Measurements from ENCODE around the gene CDKN2B-AS1.
"Not testable (repeated sequence)": the region's sequence is repeated elsewhere in the genome, so short reads cannot be mapped to it uniquely, and the experiment has no call there.

Gene CDKN2B-AS1

DNA sequence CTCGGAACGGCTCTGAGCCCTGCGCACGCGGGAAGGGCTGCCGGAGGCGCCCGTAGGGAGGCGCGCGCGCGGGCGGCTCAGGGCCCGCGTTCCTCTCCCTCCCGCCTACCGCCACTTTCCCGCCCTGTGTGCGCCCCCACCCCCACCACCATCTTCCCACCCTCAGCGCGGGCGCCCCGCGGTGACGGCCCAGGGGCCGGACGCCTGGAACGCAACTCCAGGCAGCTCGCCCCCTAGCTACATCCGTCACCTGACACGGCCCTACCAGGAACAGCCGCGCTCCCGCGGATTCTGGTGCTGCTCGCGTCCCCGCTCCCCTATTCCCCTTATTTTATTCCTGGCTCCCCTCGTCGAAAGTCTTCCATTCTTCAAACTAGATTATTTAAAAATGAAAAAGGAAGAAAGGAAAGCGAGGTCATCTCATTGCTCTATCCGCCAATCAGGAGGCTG, at the start of gene CDKN2B-AS1:
Gene CDKN2B-AS1, plus strand, starts transcription at position 236 of the 450 bp plus-strand sequence.
- DNase-seq (ENCODE audit: low read depth), result no peak

DNA sequence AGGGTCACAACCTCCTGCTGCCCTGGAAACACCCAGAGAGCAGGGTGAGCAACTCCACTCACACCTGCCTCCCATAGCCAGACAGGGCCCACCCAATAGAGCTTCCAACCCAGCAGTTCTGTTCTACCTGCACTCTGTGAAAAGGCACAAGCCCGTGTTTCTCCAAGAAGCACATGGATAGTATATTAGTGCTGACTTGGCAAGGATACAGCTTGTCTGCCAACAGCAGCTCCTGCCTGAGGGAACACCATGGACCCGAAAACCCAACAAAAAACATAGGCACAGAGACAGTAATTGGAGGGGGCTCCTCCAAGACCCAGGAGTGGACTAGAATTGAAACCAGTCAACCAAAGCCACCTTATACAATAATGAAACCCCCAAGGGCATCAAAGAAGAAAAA, 49.0 kb upstream of the CDKN2B-AS1 start:
- DNase-seq (ENCODE audit: low read depth), result no peak

DNA sequence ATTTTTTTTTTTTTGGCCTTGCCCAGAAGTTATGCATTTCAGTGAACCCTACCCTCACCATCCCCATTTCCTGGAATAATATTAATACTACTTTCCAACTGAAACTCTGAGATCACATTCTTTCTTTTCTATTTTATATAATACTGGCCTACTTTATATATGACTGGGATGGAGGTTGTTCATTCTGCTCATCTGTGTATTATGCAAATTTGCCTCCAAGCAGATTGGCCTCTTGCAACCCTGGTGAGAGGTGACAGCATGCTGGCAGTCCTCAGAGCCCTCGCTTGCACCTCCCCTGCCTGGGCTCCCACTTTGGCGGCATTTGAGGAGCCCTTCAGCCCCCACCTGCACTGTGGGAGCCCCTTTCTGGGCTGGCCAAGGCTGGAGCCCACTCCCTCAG, 35.8 kb upstream of the CDKN2B-AS1 start:
- DNase-seq (ENCODE audit: low read depth), result no peak

DNA sequence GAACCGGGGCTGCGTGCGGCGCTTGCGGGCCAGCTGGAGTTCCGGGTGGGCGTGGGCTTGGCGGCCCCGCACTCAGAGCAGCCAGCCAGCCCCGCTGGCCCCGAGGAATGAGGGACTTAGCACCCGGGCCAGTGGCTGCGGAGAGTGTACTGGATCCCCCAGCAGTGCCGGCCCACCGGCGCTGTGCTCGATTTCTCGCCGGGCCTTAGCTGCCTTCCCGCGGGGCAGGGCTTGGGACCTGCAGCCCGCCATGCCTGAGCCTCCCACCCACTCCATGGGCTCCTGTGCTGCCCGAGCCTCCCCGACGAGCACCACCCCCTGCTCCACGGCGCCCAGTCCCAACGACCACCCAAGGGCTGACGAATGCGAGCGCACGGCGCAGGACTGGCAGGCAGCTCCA, 35.3 kb upstream of the CDKN2B-AS1 start:
- DNase-seq (ENCODE audit: low read depth), result not testable (repeated sequence)

DNA sequence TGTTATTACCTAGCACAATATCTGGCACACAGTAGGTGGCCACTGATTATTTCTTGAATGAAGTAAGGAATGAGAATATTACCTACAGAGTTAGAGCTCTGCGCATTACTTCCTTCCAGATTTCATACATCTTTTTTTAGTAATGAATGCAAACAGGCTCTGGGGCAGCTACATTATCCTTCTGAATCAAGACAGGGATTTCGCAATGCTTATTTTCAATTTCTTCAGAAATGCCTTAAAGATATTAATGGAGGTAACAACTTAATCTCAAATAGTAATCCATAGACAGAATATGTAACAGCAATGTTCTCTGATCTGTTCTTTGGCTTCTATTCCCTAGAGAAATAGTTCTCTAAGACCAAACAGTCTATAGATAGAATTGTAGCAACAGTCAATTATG, 33.0 kb upstream of the CDKN2B-AS1 start:
- no peak for DNase-seq (ENCODE audit: low read depth)

DNA sequence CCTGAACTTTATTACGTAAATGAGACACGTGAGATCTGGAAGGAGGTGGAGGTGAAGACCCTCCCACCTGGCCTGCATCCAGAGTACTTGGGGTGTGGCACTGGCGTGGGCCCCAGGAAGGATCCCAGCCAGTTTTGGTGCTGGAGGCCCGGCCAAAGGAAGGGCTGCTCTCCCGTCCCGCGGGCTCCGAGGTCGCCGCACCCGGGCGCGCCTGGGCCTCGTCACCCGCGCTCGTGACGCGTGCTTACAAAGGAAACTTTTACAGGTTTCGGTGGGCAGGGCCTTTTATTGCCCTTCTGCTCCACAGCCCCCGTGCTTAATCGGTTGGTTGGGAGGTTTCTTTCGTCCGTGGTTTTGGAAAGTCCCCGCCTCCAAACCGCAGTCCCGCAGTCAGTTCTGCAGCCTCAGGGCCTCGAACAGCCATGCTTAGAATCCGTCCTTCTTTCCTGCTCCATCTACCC, 29.6 kb upstream of the CDKN2B-AS1 start:
- DNase-seq (ENCODE audit: low read depth), result no peak

DNA sequence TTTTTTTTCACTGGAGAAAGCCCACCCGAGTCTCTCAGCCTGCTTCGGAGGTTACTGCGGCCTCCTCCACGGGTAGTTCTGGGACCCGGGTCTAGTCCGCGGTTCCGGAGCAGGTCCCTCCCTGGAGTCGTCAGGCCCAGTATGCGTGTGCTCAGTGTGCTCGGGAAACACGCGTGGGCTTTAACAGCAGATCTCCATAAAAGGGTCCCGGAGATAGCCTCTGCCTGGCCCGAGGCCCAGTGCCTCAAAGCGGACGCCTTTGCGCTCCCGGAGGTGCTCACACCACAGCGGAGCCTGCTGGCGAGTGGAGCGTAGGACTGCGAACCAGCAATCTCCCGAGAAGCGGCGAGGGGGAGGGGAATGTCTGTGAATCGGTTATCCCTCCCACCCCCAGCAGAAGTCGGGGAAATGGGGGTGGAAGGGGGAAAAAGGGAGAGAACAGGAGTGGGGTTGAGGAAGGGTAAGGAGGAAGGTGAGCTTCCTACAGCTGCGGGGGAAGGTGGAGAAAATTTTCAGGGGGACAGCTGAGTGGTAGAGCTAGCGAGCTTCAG, 29.1 kb upstream of the CDKN2B-AS1 start:
- DNase-seq (ENCODE audit: low read depth), result no peak

DNA sequence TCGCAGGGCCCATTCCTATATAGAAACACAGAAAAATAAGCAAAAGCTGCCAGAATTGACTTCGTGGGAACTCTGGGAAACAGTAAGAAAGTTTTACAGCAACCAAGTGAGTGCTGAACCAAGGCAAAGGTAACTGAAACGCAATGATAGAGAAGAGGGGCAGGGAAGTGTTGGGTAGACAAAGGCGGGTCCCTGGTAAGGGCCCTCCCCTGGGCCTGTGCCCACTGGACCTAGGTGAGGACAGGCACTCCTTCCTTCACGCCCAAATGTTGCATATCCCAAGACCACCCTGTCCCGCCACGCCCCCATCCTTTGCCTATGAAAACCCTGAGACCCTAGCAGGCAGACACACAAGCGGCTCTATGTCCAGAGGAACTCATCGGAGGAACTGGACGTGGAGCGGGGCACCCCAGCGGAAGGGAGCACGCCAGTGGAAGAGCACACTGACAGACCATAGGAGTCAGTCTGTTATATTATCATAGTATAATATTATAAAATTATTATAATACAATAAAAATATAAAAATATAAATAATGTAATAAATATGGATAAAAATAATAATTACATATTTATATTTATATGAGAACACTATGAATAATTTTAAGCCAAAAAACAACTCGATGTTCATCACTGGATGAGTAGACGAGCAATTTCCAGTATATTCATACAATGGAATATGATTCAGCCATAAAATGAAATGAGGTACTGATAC, 28.3 kb upstream of the CDKN2B-AS1 start:
- no peak for DNase-seq (ENCODE audit: low read depth)

DNA sequence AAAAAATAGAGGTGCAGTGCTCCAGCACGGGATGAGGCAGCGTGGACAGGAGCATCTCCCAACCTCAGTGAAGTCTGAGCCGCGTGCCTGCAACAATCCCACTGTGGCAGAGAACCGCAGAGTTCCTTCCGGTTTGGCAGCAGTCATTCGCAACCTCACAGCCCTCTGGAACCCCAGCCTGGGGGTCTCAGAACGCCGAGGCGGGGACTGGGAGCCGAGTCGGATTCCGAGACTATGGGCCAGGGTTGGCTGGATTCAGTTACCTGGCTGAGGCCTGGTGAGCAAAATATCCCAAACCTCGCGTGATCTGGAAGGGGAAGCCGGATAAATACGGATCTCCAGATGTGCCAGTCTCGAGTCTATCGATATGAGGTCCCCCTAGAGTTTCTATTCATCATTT, 27.4 kb upstream of the CDKN2B-AS1 start:
- no peak for DNase-seq (ENCODE audit: low read depth)

DNA sequence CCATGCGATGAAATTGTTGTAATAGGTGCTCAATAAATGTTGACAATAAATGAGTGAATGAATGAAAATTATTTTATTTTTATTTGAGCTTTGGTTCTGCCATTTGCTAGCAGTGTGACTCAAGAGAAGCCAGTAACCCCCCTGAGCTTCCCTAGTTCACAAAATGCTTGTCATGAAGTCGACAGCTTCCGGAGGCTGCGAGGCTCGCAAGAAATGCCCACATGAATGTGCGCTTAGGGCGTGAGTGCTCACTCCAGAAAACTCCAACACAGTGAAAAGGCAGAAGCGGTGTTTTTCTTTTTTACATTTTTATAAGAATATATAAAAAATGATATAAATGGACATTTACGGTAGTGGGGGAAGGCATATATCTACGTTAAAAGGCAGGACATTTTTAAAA, 26.9 kb upstream of the CDKN2B-AS1 start:
- DNase-seq (ENCODE audit: low read depth), result no peak

DNA sequence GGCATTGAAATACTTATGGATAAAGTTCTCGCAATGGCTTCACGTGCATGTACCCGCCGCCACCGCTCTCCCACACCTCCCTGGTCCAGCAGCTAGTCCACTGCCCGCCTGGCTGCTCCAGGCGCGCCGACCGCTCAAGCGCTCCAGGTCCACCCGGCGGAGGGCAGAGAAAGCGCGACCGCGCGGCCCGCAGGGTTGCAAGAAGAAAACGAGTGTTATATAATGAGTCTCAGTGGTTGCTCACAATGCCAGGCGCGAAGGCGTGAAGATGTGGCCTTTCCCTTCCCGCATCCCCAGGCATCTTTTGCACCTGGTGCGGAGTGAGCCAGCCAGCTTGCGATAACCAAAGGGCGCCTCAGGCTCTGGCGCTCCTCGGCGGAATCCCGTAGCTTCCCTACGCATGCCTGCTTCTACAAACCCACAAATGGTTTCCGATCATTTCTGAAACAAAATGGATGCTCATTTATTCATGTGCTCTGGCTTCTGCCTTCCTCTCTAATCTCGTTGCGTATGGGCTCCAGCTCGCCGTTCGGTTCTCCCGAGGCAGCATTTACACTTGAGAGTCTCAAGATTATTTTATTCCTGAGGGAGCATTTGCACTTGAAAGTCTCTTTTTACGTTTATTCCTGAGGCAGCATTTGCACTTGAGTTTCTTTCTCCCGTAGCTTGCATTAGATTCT, 26.1 kb upstream of the CDKN2B-AS1 start:
- no peak for DNase-seq (ENCODE audit: low read depth)

DNA sequence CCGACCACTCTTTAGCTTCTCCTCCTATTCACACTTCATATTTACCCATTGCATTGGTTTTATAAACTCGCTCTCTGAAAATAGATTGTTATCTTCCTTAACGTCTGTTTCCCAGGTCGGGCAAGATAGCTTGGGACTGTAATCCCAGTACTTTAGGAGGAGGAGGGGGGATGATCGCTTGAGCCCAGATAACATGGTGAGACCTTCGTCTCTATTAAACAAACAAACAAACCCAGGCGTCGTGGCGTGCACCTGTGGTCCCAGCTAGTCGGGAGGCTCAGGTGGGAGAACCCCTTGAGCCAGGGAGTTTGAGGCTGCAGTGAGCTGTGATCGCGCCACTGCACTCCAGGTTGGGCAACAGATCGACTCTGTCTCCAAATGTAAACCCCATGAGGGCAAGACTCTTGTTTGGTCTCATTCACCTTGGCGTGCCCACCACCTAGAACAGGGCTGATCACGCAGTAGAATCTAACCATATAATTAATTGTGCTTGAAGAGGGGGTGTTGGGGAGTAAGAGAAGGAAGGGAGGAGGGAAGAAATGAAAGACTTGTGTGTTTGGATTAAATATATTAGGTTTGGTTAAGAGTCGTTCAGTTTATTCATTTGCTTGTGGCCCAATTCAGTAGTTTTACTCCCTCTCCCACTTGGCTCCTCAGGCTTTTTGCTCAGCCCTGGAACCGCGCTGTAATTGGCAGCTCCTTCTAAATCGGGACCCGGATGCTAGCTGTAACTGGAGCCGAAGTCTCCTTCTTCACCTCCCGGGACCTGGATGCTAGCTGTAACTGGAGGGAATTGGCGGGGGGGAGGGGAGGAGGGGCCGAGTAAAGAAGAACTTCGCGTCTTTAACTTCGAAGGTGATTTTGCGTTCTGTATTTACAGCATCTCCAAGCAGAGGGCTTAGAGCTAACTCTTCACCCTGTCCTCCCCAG, 25.3 kb upstream of the CDKN2B-AS1 start:
- no peak for DNase-seq (ENCODE audit: low read depth)

DNA sequence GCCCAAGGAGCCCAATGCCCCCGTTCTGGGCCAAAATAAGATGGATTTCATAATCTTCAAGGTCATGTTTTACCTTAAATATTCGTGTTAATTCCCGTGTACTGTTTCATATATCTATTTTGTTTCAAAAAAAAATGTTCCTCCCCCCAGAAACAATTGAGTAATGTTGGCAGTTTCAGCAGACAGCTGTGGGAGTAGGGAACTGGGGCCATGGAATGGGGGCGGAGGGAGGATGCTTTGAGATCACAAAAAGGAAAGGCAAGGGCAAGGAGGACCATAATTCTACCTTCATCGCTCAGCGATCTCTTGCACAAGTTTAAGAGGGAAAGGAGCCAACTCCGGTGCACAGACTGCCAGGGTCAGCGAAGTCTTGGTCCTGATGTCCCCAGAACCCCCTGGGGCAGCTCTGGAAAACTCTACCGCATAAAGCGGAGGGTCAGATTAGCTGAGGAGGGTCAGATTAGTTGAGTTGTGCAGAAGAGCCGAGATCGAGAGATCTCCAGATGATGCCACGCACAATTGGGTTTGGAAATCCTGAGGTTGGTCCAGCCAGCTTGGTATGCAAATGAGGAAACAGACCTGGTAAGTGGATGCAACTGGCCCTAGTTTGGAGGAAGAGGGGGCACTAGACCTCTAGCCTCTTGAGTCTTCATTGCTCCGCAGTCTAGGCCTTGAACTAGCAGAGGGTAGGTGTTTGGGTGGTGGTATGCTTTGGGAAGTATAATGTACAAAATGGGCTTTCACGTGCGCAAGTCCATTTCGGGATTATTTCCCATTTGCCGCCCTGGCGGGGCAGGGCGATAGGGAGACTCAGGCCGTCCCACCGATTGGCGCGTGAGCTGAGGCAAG, 24.4 kb upstream of the CDKN2B-AS1 start:
- DNase-seq (ENCODE audit: low read depth), result no peak

DNA sequence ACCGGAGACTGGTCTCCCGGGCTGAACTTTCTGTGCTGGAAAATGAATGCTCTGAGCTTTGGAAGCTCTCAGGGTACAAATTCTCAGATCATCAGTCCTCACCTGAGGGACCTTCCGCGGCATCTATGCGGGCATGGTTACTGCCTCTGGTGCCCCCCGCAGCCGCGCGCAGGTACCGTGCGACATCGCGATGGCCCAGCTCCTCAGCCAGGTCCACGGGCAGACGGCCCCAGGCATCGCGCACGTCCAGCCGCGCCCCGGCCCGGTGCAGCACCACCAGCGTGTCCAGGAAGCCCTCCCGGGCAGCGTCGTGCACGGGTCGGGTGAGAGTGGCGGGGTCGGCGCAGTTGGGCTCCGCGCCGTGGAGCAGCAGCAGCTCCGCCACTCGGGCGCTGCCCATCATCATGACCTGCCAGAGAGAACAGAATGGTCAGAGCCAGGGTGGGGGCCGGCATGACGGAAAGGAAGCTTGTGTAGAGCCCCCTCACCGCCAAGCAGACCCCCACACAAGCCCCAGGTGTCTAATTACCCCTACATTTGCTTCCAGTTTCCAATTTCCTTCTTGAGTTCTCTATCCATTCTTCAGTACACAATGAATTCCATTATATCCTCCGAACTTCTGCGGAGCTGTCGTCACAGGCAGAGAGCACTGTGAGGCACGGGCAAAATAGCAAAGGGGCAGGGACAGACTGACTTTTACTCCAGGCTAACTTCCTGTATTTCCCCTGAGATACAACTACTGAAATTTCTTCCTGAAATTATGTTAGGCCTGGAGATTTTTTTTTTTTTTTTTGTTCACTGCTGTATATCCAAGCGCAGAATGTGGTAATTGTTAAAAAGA, 23.6 kb upstream of the CDKN2B-AS1 start:
- no peak for DNase-seq (ENCODE audit: low read depth)

DNA sequence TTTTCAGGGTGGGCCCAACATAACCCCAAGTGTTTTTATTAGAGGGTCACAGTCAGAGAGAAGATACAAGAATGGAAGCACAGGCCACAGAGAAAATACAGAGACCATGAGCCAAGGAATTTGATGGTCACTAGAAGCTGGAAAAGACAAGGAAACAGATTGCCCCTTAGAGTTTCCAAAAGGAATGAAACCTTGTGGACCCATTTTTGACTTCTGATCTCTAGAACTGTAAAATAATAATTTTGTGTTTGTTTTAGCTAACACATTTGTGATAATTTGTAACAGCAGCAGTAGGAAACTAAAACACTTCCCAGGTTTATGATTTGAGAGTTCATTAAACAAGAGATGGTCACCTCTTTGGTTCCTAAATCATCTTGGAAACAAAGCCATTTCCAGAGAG, 22.2 kb upstream of the CDKN2B-AS1 start:
- DNase-seq (ENCODE audit: low read depth), result no peak

DNA sequence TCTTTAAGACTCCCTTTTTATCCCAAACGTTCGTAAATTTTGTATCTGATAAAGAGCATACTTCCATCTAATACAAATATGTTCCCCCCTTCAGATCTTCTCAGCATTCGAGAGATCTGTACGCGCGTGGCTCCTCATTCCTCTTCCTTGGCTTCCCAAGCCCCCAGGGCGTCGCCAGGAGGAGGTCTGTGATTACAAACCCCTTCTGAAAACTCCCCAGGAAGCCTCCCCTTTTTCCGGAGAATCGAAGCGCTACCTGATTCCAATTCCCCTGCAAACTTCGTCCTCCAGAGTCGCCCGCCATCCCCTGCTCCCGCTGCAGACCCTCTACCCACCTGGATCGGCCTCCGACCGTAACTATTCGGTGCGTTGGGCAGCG, 20.3 kb upstream of the CDKN2B-AS1 start:
- DNase-seq (ENCODE audit: low read depth), result no peak

DNA sequence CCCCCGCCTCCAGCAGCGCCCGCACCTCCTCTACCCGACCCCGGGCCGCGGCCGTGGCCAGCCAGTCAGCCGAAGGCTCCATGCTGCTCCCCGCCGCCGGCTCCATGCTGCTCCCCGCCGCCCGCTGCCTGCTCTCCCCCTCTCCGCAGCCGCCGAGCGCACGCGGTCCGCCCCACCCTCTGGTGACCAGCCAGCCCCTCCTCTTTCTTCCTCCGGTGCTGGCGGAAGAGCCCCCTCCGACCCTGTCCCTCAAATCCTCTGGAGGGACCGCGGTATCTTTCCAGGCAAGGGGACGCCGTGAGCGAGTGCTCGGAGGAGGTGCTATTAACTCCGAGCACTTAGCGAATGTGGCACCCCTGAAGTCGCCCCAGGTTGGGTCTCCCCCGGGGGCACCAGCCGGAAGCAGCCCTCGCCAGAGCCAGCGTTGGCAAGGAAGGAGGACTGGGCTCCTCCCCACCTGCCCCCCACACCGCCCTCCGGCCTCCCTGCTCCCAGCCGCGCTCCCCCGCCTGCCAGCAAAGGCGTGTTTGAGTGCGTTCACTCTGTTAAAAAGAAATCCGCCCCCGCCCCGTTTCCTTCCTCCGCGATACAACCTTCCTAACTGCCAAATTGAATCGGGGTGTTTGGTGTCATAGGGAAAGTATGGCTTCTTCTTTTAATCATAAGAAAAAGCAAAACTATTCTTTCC, 19.7 kb upstream of the CDKN2B-AS1 start:
- DNase-seq (ENCODE audit: low read depth), result no peak

DNA sequence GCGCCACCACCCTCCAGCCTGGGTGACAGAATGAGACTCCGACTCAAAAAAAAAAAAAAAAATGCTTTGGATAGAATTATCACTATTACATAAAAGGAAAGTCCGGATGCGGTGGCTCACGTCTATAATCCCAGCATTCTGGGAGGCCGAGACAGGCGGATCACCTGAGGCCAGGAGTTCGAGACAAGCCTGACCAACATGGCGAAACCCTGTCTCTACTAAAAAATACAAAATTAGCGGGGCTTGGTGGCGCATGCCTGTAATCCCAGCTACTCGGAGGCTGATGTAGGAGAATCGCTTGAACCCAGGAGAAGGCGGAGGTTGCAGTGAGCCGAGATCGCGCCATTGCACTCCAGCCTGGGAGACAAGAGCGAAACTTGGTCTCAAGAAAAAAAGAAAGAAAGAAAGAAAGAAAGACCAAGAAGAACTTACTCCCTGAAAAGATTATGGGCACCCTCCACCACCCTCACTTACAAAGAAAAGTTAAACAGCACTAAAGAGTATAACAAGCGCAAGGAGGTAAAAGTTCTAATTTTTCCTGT, 18.2 kb upstream of the CDKN2B-AS1 start:
- DNase-seq (ENCODE audit: low read depth), result no peak

DNA sequence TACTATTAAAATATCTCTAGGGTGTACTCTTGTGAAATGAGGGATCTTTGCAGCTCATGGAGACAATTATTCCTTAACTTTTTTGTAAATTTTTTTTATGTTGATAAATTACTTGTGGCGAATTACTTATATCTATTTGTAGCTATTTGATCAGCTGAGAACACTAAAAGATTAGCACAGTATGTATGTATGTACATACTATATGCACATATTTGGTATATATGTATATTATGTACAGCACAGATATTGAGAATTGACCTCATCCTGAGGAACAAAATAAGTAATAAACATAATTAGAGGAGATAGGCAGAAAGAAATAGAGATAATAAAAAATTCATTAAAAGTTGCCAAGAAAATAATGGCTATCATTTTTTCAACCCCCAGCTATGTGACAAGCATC, 12.2 kb upstream of the CDKN2B-AS1 start:
- no peak for DNase-seq (ENCODE audit: low read depth)
